ENCODE measurements around the gene RER1.

Gene RER1

GRCh38 chr1:2452932-2453315, 61.3 kb downstream of the RER1 start:
- Histone ChIP-seq H3K27ac (no peak overlapping the region), H3K4me3 (no peak overlapping the region)
- no peak for TF ChIP-seq CTCF (IDR thresholded peaks at IDR 0.05)
- no peak for DNase-seq (ENCODE audit: low spot score)

GRCh38 chr1:2454227-2454626, 62.6 kb downstream of the RER1 start:
- no peak for TF ChIP-seq CTCF (IDR thresholded peaks at IDR 0.05)
- Histone ChIP-seq H3K27ac (no peak overlapping the region), H3K4me3 (no peak overlapping the region)
- no peak for DNase-seq (ENCODE audit: low spot score)
